Left renal pelvis (tissue), 4 donors: ENCODE results near the gene STUB1. TPM values are rescaled to one million over a fixed set of nuclear protein-coding genes. Genes with fewer than 3 reads are reported as not detected.

Experiments
- DNase-seq, 4 donors: peaks; one replicate each; pipeline ENCODE4 v3.0.0-alpha.2; 2013; ENCODE audit warnings: low read depth in 4 of 4, low spot score in 3 of 4
- polyA plus RNA-seq, 4 donors: library from polyadenylated mRNA; unstranded; fragments of 120-200 nt; gene quantifications; one replicate each; pipeline ENCODE4 v1.2.1, GENCODE V29; 2013; ENCODE audit not compliant: insufficient read length in 4 of 4

Gene STUB1
- polyA plus RNA-seq, 4 donors: 84.9 to 143 (median 105) TPM

DNA sequence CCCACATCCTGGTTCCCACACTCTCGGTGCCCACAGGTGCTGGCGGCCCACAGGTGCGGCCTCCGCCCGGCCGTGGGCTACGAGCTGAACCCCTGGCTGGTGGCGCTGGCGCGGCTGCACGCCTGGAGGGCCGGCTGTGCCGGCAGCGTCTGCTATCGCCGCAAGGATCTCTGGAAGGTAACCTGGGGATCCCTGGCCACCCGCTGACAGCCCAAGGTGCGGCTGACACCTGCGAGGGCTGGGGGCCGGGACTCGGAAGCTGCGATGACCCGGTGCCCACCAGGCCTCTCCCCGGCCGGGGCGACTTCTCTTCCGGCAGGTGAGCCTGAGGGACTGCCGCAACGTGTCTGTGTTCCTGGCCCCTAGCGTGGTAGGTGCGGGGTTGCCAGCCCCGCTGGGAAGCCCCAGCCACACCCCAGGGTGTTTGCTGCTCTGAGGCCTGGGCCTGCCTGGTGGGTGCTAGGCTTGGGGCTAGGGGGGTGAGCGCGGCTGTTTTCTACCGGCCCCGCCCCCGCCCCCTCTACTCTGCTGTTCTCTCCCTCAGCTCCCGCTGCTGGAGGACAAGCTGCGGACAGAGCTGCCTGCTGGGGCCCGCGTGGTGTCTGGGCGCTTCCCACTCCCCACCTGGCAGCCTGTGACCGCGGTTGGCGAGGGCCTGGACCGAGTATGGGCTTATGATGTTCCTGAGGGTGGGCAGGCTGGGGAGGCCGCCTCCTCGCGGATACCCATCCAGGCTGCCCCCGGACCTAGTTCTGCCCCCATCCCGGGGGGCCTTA lies 41.7 kb downstream of the STUB1 start:
- DNase-seq: no peak

DNA sequence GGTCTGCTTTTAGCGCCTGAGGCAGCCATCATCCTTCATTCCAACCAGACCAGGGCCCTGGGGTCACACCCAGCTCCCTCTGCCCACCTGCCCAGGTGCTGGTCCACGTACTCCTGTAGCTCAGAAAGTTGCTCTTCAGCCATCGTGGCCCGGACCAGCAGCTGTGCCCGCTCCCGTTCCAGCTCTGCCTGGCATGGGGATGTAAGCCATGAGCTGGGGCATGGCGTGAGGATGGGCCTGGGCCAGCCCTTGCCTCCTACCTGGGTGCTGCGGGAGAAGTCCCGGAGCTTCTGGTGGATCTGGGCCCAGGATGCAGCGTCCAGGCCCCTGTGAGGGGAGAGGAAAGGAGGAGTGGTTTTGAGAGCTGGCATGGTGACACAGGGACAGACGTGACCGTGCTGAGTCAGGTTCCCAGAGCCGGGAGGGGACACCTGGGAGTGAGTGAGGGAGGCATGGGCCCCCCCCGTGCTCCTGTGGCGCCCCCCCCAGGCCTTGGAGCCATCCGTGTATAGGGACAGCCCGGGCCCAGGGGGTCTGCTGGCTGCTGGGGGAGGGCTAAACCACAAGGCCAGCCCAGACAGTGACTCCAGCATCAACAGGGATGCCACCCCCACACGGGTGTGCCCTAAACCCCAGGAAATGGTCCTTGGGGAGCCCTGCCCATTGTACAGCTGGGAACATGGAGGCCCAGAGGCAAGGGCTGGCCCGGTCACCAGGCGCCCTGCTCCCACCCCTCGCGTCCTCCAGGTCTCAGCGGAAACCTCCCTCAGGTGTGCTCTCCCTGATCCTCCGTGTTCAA lies 42.8 kb downstream of the STUB1 start:
- no peak for DNase-seq

DNA sequence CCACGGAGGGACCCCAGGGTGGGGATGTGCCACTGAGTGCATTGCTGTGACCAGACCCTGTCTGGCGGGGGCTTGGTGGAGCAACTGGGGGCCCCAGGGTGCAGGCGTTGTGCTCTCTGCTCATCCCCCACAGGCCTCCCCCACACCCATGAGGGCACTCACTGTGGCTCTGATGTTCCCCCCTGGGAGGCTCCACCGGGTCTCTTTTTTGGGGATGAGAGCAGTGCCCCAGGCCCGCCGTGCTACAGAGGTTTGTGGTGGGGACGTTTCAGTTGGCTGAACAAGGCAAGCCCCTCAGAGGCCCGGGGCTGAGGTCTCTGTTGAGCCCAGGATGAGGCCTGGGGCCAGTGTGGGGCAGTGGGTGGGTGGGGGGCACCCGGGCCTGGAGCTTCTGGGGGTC lies 43.5 kb downstream of the STUB1 start:
- DNase-seq: no peak

DNA sequence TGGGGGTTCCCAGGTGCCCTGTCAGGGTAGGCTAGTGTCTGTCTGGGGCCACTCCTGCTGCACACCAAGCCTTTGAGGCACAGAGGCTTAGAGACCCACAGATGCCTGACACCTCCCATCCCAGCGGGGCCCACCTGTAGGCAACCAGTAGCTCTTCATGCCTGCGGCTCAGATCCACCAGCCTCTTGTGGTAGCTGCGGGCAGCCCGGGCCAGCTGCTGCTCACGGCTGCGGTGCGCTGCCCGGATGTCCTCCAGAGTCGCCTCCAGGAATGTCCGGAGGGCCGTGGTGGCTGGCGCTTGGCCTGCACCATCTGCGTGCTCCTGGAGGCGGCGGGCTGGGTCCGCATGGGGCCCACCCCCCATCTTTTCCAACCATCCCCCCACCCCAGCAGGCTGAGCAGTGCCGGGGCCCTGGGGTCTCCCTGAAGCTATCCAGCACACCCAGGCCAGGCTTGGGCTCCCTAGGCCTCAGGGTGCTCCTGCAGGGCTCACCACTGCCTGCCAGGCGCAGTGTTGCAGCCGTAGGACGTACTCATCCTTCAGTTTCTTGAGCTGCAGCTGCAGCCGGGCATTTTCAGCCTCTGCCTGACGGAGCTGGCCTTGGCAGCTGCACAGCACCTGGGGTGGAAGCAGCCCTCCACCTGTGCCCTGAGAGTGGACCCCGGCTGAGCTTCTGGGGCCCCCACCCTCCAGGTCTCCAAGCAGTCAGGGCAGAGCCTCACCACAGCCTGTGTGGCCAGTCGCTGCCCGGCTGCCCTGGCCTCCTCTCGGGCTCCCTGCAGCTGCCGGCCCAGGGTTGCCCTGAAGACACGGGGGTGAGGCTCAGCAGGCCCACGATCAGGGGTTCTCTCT lies 44.2 kb downstream of the STUB1 start:
- DNase-seq: no peak

DNA sequence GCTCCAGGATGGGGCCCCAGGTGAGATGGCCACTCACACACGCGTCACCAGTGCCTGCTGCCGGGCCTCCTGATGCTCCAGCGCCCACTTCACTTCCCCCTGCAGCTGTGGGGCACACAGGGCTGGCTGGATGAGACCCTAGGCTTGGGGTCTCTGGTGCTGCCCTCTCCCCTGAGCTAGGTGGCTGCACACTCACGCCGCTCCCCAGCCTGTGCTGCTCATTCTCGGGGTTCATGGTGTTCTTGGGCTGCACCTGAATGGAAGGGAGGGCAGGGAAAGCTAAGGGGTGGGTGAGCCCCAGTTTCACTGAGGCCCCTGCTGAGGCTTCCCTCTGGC lies 44.8 kb downstream of the STUB1 start:
- DNase-seq: no peak

DNA sequence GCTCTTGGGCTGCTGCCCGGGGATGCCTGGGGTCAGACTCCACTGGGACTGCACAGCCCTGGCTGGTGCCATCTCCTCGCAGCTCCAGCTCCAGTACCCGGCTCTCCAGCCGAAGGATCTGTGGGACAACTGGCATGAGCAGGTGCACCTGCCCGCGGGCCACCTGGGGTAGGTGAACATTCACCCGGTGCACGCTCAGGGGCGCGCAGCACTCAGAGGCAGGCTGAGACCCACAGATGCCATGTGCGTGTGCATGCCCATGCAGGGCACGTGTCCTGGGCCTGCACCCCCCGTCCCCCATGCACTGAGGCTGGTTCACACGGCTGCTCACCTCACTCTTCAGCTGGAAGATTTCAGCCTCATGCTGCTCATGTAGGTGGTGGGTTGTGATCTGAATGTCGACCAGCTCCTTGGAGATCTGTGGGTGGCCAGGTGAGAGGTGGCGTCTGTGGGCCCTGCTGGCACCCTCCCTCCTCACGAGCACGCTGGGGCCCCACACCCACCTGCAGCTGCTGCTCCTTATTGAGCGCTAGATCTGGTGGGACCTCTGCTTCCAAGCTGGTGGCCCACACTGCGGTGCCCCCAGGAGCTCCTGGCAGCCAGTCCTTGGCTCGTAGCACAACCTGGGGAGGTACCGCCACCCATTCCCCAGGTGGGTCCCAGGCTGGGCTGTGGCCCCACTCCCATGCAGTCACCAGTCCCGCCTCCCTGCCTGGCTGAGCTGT lies 45.4 kb downstream of the STUB1 start:
- DNase-seq: no peak

DNA sequence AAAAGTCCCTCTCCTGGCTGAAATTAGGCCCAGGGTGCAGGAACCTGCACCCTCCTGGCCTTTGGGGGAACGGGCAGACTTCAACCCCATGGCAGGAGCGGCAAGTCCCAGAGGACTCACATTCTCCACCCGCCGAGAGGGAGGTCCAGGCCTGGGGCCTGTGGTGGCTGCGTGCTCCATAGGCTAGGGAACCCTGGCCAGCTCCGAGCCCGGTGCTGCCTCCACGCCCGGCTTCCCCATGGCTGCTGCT lies 45.9 kb downstream of the STUB1 start:
- DNase-seq: no peak

DNA sequence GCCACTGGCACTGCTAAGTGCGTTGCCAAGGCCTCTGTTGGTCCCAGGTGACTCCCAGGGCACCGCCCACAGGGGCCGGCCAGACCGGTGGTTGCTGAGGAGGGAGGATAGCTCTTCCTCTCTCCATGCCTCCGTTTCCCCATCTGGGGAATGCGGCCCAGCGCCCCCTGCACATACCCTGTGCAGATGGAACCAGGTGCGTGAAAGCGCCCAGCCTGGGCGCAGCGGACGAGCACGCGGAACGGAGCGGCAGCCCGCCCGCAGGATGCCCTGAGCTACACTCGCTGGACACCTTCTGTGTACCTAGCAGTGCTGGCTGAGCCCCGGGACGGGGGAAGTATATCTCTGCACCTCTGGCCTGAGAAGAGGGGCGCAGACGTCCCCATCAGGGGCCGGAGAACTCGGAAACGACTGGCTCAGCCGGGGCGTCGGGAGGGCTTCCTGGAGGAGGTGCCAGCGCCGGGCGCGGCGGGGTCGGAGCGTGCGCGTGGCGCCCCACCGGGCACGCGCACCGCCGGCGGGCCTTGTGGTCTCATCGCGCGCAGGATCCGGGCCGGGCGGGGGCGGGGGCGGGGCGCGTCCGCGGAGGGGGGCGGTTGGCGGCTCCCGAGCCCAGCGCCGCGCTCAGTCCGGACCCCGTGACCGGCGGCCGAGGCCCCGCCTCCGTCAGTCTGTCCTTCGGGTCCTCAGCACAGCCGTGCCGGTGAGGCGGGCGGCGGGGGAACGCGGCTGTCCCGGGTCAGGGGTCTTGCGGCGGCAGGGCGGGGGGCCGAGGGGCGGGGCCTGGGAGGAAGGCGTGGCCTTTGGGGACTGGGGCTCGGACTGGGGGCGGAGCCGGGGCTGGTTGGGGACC lies 46.5 kb downstream of the STUB1 start, which contains the start of the genes CCDC78 and HAGHL:
Gene CCDC78, minus strand, starts transcription at position 6 of the 853 bp plus-strand sequence. CDS start 76 bp downstream, outside the sequence.
Gene HAGHL, plus strand, starts transcription at position 669 of the 853 bp plus-strand sequence. CDS start 404 bp downstream, outside the sequence.
- DNase-seq: no peak

DNA sequence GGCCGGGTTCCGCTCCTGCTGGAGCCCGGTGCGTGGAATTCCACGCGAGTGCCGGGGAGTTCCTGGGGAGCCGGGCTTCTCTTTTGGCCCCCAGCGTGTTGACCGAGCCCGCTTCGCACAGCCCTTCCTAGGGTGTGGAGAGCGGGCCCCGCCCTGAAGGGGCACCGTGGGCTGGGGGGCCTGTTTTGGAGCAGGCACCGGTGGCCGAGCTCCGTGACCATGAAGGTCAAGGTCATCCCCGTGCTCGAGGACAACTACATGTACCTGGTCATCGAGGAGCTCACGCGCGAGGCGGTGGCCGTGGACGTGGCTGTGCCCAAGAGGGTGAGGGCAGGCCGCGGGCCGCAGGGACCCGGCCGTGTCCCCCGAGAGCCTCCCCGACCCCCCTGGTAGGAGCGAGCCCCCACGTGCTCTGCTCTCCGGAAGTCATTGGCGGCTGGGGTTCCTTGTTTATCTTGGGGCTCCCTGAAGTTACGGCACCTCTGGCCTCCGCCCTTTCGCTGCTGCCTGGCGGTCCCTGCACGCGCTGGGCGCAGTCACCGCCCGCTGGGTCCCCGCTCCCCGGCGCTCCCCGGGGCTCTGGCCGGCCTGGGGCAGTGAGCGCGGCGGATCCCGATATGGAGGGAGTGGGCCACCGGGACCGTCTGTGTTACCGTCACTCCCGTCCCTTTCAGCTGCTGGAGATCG lies 47.2 kb downstream of the STUB1 start:
- no peak for DNase-seq

DNA sequence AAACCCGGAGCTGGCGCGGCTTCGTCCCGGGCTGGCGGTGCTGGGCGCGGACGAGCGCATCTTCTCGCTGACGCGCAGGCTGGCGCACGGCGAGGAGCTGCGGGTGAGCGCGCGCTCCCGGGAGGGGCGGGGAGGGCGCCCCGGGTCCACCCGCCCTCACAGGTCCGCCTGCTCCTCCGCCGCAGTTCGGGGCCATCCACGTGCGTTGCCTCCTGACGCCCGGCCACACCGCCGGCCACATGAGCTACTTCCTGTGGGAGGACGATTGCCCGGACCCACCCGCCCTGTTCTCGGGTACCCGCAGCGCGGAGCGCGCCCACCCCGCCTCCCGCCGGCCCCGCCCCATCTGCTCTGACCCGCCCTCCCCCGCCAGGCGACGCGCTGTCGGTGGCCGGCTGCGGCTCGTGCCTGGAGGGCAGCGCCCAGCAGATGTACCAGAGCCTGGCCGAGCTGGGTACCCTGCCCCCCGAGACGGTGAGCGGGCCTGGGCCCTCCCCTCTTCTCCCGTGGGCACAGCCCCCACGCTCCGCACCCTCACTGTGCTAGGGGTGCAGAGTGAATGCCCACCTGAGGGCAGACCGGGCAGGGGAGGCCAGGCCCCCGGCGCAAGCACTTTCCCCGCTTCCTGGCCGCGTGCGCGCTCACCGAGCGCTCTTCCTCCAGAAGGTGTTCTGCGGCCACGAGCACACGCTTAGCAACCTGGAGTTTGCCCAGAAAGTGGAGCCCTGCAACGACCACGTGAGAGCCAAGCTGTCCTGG lies 48.1 kb downstream of the STUB1 start:
- DNase-seq: no peak

DNA sequence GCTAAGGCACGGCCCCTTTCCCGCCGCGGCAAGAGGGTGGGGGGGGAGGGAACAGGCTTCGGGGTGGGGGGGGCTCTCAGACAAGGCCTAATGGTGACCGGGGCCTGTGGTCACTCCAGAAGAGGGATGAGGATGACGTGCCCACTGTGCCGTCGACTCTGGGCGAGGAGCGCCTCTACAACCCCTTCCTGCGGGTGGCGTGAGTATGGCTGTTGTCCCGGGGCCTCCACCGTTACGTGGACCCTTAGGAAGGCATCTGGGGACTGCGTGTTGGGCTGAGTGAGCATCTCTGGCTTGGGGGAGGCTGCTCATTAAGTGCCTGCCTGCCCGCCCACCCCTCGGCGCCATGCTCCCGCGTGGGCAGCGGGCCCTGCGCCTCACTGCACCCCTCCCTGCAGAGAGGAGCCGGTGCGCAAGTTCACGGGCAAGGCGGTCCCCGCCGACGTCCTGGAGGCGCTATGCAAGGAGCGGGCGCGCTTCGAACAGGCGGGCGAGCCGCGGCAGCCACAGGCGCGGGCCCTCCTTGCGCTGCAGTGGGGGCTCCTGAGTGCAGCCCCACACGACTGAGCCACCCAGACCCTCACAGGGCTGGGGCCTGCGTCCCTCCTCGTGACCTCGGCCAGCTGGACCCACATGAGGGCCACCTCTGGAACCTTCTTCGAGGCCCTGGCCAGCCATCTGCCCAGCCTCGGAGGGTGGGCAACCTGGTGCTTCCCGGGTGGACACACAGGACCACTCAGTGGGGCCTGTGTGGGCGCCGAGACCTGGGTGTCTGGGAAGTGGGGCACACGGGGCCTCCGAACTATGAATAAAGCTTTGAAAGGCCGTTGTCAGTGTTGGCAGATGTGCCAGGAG lies 48.9 kb downstream of the STUB1 start:
- no peak for DNase-seq

DNA sequence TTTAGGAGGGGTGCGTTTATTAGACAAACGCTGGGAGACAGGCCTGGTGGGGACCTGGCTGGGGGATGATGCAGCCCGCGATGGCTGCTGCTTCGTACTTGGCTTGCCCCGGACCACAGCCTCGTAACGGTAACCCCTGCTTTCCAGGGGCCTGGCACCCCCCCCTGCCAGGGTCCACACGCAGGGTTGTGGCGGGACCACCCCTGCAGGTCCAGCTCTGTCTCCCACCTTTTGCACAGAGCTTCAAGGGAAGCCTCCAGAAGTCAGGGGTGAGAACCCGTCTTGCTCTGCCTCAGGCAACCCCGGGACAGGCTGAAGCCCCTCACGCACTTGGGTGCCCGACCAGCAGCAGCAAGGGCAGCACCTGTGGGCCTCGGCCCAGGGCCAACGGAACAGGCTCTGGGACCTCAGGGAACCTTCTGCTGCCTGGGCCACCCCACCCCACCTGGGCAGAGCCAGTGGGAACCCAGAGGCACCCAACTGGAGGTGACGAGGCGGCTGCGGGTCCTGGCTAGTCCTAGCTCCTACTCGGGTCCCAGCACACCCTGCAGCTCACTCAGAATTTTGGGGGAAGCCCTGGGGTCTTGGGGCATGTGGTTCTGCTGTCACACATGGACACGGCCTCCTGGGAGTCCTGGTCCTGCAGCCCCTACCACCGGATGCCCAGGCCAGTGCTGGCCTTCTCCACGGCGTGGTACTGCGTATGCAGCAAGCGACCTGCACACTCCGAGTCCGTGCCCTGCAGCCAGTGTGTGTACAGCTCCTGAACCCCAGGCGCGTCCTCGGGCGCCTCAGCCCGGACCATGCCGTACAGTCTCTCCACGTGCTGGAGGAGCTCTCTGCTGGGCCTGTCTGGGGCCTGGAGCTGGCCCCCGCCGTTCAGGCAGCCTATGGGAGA lies 49.8 kb downstream of the STUB1 start:
- DNase-seq: no peak

DNA sequence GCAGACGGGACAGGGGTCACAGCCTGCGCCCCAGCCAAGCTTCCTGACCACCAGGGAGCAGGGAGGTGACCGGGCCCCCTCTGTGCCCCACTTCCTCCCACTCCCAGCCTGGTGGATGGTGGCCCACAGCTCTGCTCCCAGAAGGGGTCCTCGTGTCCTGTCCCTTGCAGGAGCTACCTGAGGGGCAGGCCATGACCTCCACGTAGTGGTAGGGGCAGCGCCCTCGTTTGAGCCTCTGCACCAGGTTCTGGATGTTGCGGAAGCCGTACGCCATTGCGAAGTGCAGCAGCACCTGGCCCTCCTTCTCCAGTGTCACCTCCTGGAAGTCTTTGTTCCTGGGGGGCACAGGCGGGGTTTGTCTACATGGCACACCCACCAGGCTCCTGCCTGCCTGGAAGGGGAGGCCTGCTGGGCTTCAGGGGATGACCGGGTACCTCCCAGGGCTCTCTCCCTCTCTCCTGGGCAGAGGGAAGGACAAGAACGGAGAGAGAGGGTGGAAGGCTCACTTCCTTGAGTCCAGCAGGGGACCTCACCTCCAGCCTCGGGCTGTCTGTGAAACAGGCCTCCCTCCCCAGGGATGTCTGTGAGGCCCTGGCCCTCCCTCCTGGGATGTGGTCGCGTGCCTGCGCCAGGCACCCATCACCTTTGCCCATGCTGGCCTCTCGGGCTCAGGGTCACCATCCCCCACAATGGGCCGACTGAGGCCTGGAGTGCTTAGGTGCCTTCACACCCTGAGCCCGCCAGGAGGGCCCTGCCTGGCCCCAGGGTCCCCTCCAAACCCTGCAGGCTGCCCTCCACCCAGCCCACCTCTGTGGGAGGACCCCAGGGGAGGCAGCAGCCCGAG lies 50.7 kb downstream of the STUB1 start:
- DNase-seq: no peak

DNA sequence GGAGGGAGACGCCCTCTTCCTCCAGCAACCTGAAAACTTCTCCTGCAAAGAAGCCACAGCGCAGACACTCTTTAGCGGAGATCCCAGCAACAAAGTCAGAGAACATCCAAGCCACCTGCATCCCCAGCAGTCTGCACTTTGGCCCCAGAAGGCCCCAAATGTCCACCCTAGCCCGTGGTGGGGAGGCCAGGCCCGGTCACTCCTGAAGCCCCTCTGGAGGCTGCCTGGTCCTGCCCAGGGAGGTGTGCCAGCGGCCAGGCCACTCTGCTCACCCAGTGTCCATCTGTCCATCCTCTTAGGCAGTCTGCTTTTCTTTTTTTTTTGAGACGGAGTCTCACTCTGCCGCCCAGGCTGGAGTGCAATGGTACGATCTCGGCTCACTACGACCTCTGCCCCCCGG lies 52.1 kb downstream of the STUB1 start:
- no peak for DNase-seq
